Chondrocyte (in vitro differentiated cells): ENCODE measurements around the gene EIF3F. TPM values are rescaled to one million over a fixed set of nuclear protein-coding genes. Genes with fewer than 3 reads are reported as not detected.

Experiments
- DNase-seq: peaks from one replicate; pipeline ENCODE4 v3.0.0; 2021; ENCODE audit warnings: mixed read lengths, low spot score
- H3K27ac Mint-ChIP-seq: one replicate; pipeline ENCODE4 v1.8.0; 2021; ENCODE audit warnings: mild to moderate bottlenecking, moderate library complexity, mixed read lengths; ENCODE audit not compliant: unreplicated experiment
- H3K27me3 Mint-ChIP-seq: 2 replicates; pipeline ENCODE4 v1.8.0; 2021; ENCODE audit warnings: low read depth, mixed read lengths
- H3K36me3 Mint-ChIP-seq: 2 replicates; pipeline ENCODE4 v1.8.0; 2021; ENCODE audit warnings: low read depth, mixed read lengths
- H3K4me1 Mint-ChIP-seq: 2 replicates; pipeline ENCODE4 v1.8.0; 2021; ENCODE audit warnings: low read depth, mild to moderate bottlenecking, mixed read lengths
- H3K4me3 Mint-ChIP-seq: one replicate; pipeline ENCODE4 v1.8.0; 2021; ENCODE audit warnings: mild to moderate bottlenecking, moderate library complexity, mixed read lengths; ENCODE audit not compliant: unreplicated experiment
- H3K9me3 Mint-ChIP-seq: 2 replicates; pipeline ENCODE4 v1.8.0; 2021; ENCODE audit warnings: low read depth, mixed read lengths
- total RNA-seq: library from RNA; stranded (reverse); gene quantifications from 3 replicates; pipeline ENCODE4 v1.2.1, GENCODE V29; 2021
- TF ChIP-seq, protein P1 (sequence below): fragments of 200-600 bp; sonication (generic); IDR thresholded peaks from 2 replicates; pipeline ENCODE4 v1.5.0; 2021; ENCODE audit warnings: antibody characterized with exemption, mild to moderate bottlenecking, moderate library complexity

EIF3F gene
- total RNA-seq, 1 donor from 2014 or later = 225 TPM

GRCh38 chr11:8017071-8017470 is 29.9 kb downstream of the EIF3F start:
- Mint-ChIP-seq H3K27ac (peak overlapping the region; percentile 18), H3K9me3 (no peaks in the 10 kb centered on the region), H3K36me3 (no peaks in the 10 kb centered on the region), H3K4me1 (peaks cover 35% of the 10 kb centered on the region), H3K4me3 (no peak overlapping the region), H3K27me3 (peaks cover 10% of the 10 kb centered on the region)
- TF ChIP-seq, protein P1, sequence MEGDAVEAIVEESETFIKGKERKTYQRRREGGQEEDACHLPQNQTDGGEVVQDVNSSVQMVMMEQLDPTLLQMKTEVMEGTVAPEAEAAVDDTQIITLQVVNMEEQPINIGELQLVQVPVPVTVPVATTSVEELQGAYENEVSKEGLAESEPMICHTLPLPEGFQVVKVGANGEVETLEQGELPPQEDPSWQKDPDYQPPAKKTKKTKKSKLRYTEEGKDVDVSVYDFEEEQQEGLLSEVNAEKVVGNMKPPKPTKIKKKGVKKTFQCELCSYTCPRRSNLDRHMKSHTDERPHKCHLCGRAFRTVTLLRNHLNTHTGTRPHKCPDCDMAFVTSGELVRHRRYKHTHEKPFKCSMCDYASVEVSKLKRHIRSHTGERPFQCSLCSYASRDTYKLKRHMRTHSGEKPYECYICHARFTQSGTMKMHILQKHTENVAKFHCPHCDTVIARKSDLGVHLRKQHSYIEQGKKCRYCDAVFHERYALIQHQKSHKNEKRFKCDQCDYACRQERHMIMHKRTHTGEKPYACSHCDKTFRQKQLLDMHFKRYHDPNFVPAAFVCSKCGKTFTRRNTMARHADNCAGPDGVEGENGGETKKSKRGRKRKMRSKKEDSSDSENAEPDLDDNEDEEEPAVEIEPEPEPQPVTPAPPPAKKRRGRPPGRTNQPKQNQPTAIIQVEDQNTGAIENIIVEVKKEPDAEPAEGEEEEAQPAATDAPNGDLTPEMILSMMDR = no peak
- no peak for DNase-seq

GRCh38 chr11:8017894-8018483 is 30.9 kb downstream of the EIF3F start:
- H3K9me3 Mint-ChIP-seq = no peaks in the 10 kb centered on the region
- H3K27ac Mint-ChIP-seq = no peak overlapping the region
- H3K36me3 Mint-ChIP-seq = no peaks in the 10 kb centered on the region
- peaks cover 29% of the 10 kb centered on the region for H3K4me1 Mint-ChIP-seq
- TF ChIP-seq, protein P1 = no peak
- no peak for DNase-seq
- H3K27me3 Mint-ChIP-seq = peaks cover 10% of the 10 kb centered on the region
- H3K4me3 Mint-ChIP-seq = no peak overlapping the region

GRCh38 chr11:8018484-8019313 is 31.6 kb downstream of the EIF3F start:
- peaks cover 29% of the 10 kb centered on the region for H3K4me1 Mint-ChIP-seq
- H3K9me3 Mint-ChIP-seq = no peaks in the 10 kb centered on the region
- H3K27ac Mint-ChIP-seq = peak overlapping the region; percentile 45
- DNase-seq = no peak
- peak overlapping the region; percentile 69 for H3K4me3 Mint-ChIP-seq
- H3K36me3 Mint-ChIP-seq = no peaks in the 10 kb centered on the region
- peaks cover 10% of the 10 kb centered on the region for H3K27me3 Mint-ChIP-seq
- TF ChIP-seq, protein P1 = no peak

- Mint-ChIP-seq H3K36me3 (no peaks in the 10 kb centered on the region), H3K27me3 (peaks cover 10% of the 10 kb centered on the region), H3K9me3 (no peaks in the 10 kb centered on the region), H3K4me3 (peak overlapping the region; percentile 42), H3K27ac (no peak overlapping the region), H3K4me1 (peaks cover 29% of the 10 kb centered on the region)
- TF ChIP-seq, protein P1 = peak; percentile 35
- DNase-seq = no peak
These were observed 32.4 kb downstream of the EIF3F start for GRCh38 chr11:8019314-8020243.

DNA sequence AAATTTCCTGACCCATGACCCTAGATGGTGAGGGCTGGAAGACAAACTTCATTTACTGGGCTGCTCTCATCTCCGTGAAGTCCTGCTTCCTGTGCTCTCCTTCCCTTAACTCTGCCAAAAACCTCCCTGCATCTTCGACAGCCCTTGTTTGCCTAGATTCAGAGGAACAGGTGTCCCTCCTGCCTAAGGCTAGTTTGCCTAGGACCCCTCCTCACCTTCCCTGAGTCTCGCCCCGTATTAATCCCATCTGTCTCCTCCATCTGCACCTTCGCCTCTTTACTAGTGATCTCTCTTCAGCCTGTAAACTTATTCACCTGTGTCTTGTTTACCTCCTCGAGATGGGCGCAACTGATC is 33.1 kb downstream of the EIF3F start:
- H3K36me3 Mint-ChIP-seq = no peaks in the 10 kb centered on the region
- DNase-seq = no peak
- peak overlapping the region; percentile 42 for H3K4me3 Mint-ChIP-seq
- TF ChIP-seq, protein P1 = no peak
- no peaks in the 10 kb centered on the region for H3K9me3 Mint-ChIP-seq
- no peak overlapping the region for H3K27ac Mint-ChIP-seq
- H3K27me3 Mint-ChIP-seq = peaks cover 10% of the 10 kb centered on the region
- peaks cover 29% of the 10 kb centered on the region for H3K4me1 Mint-ChIP-seq
